ENCODE measurements around the gene CTNND2.

CTNND2 gene

DNA sequence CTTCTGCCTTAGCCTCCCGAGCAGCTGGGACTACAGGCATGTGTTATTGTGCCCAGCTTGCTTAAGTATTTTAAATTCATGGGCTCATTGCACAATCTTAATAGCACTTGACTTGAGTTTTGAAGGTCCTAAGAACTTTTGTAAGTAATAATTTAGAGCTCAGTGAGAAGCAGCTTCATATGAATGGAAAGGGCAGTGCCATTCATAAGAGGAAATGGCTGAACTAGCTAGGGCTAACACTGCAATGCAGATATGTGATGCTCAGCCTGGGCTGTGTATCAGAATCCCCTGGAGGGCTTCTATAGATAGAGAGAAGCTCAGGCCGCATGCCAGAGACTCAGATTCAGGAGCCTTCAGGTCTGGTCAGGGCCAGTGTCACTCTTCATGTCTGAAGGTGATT, 847.7 kb downstream of the CTNND2 start:
- DNase-seq, result no peak

DNA sequence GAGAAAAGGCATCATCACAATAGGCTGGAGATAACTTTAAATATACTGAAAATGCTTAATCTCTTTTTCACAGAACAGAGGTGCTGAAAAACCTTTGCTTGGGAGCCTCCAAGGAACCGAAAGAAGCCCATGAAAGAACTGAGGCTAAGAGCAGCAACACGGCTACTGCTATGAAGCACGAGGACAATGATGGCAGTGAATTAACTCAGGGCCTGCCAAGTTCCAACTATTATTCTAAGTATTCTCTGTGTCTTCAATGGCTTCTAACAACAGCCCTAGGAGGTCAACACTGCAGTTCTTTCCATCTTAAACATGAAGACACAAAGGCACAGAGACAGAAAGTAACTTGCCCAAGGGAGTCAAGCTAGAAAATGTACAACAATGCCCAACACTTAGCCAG, 850.2 kb downstream of the CTNND2 start:
- DNase-seq, result no peak

- no peak for DNase-seq
These were observed 851.4 kb downstream of the CTNND2 start for GRCh38 chr5:11052871-11053270.

- DNase-seq, result no peak
These were observed 853.5 kb downstream of the CTNND2 start for GRCh38 chr5:11050596-11051304.

DNA sequence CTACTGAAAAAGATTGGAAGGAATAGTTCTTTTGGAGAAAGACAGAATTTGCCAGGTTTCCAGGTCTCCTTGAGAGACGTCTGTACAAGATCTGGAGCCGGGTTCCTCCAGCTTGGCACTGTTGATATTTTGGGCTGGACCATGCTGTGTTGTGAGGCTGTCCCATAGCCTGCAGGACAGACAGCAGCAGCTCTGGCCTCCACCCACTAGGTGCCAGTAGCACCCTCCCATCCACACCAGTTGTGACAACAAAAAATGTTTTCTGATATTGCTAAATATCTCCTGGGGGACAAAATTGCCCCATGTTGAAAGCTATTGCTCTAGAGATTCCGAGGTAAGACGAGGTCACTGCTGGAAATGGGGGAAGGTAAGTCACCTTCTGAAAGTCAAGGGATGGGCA, 855.5 kb downstream of the CTNND2 start:
- no peak for DNase-seq

GRCh38 chr5:11047625-11048024, 856.6 kb downstream of the CTNND2 start:
- no peak for DNase-seq

GRCh38 chr5:11047030-11047429, 857.2 kb downstream of the CTNND2 start:
- no peak for DNase-seq

- no peak for DNase-seq
These were observed 858.1 kb downstream of the CTNND2 start for GRCh38 chr5:11046160-11046559.

DNA sequence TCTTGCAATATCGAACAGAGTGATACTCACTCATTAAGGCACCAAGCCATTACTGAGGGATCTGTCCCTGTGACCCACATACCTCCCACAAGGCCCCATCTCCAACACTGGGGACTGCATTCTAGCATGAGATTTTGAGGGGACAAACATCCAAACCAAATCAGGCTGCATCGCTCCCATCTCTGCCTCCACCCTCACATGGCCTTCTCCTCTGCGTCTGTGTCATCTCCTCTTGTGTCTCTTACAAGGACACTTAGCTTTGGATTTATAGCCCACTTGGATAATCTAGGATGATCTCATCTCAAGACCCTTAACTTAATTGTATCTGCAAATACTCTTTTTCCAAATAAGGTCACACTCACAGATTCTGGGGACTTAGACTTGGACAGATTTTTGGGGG, 858.8 kb downstream of the CTNND2 start:
- DNase-seq, result no peak

DNA sequence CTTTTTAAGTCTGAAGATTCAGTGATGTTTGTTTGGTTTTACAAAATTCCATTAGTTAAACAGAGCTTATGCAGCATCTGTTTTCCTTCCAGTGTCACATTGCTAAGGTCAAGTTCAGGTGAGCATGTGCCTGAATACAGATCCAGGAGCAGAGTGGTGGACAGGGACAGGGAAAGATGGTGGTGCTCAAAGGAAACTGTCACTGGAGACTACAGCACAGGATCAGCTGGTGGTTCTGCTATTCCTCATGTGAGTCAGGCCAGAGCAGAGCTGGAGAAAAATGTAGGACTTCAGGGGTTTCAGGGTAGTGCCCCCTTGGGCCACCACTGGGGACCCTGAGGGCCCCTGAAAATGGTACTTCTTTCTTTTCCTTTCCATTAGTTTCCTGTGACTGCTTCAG, 859.7 kb downstream of the CTNND2 start:
- DNase-seq, result no peak

DNA sequence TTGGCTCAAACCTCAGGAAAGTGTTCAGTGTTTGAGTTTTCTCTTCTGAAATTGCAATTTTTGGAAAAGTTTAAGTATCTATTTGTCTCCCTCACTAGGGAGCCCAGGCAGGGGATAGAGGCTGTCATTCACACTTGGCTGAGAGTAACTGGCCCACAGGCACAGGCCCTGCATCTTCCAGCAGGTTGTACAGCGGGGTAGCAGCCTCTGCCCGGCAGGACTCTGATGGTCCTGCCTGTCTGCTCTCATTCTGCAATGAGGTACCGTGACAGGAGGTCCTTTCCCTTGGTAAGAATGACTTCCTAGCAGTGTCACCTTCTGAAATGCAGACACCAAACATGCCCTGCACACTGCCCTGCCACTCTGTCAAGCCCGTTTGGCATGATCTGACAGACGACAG, 860.4 kb downstream of the CTNND2 start:
- DNase-seq, result no peak

DNA sequence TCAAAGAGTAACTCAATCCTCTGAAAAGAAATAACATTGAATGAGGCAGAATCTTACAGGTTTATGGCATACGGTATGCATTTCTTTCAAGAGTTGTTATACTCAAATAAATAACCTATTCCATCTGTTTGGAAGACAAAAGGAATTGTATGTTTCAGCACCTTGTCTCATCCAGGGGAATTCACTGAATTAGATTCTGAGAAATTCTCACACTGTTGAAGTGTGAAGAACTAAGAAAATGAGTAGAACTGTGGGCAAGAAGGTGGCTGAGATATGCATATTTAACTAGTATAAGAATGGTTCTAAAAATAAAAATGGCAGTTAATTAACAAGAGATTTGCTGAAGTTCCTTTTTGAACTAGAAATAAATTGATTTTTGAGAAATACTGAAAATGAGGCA, 863.9 kb downstream of the CTNND2 start:
- DNase-seq, result no peak

DNA sequence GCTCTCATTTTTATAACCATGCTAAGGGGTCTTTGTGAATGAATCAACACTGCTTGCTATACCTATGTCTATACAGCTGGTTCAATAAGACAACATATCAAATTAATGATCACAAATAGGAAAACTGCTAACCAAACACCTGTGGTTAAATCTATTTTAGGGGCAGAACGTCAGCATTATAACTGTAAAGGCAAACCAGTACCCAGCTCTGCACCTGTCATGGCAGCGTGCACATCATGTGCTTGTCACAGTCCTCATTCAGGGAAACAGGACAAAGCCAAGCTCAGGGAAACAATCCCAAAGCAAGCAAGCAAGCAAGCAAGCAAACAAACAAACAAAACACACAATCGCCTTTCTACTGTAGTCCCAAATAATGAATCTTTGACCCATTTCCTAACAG, 865.5 kb downstream of the CTNND2 start:
- no peak for DNase-seq

DNA sequence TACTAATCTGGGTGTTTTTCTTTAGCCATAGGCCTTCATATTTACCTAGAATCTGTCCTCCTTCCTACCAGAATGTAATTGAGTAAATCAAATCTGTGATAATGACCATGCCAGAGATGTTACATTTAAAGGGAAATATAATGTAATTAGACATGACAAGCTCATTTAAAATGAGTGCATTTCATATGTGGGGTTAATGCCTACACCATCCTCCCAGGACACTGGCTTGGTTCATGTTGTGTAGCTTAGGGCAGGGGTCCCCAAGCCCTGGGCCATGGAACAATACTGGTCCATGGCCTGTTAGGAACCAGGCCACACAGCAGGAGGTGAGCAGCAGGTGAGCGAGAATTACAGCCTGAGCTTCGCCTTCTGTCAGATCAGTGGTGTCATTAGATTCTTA, 866.3 kb downstream of the CTNND2 start:
- DNase-seq, result no peak

GRCh38 chr5:11037080-11037479, 867.2 kb downstream of the CTNND2 start:
- DNase-seq, result no peak

DNA sequence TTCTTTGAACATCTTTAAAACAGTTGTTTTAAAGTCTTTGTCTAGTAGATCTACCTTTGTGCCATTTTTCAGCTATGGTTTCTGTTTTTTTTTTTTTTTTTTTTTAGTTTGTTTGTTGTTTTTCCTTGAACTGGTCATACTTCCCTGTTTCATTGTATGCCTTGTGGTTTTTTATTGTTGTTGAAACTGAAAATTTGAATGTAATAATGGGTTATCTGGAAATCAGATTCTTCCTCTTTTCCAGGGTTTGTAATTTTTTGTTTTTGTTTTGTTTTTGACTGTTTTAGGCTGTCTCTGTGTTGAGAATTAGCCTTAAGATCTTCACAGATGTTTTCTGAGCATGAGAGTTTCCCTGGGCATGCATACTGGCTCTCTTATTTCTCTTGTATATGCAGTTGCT, 873.6 kb downstream of the CTNND2 start:
- DNase-seq, result no peak

GRCh38 chr5:11027660-11028059, 876.6 kb downstream of the CTNND2 start:
- no peak for DNase-seq

GRCh38 chr5:11026543-11026942, 877.7 kb downstream of the CTNND2 start:
- DNase-seq, result no peak

DNA sequence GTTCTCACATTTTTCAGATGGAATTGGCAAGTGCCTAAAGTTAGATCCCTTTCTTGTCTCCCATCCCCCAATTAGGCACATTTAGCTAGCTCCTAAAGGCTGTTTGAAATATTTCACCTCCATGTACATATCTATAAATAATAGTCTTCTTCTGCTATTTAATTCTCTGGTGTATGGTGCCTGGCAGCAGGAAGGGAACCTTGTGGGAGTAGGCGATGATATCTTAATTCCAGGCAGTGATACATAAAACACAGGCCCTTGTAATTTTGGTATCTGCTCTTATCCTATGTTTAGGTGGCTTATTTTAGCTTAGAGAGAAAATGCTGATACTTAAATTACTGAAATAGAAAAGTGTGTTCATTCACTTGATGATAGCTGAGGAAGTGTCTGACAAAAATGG, 880.3 kb downstream of the CTNND2 start:
- DNase-seq, result no peak

- no peak for DNase-seq
These were observed 890.5 kb downstream of the CTNND2 start for GRCh38 chr5:11013793-11014192.

GRCh38 chr5:11012295-11012694, 892.0 kb downstream of the CTNND2 start:
- DNase-seq, result no peak

- no peak for DNase-seq
These were observed 893.6 kb downstream of the CTNND2 start for GRCh38 chr5:11010429-11011210.

GRCh38 chr5:11009576-11009975, 894.7 kb downstream of the CTNND2 start:
- DNase-seq, result no peak

- no peak for DNase-seq
These were observed 896.9 kb downstream of the CTNND2 start for GRCh38 chr5:11007269-11007870.
